Right atrium auricular region (tissue), 2 donors: ENCODE data around the gene DNTTIP2. TPM values are rescaled to one million over a fixed set of nuclear protein-coding genes. Genes with fewer than 3 reads are reported as not detected.
"Not testable (repeated sequence)": the region's sequence is repeated elsewhere in the genome, so short reads cannot be mapped to it uniquely, and the experiment has no call there.

Experiments
- DNase-seq: peaks from one replicate; pipeline ENCODE4 v3.0.0-alpha.2; 2019; ENCODE audit warnings: low spot score
- H3K27ac ChIP-seq, 2 donors: fragments of 200-600 bp; sonication (generic); 1 replicate in 1 of 2; 2 replicates in 1 of 2; pipeline ENCODE4 v1.5.1; 2016 to 2019
- H3K27me3 ChIP-seq, 2 donors: fragments of 200-600 bp; sonication (generic); one replicate each; pipeline versions ENCODE4 v1.5.1 to v1.6.0; 2017 to 2019
- H3K36me3 ChIP-seq: fragments of 200-600 bp; sonication (generic); one replicate; pipeline ENCODE4 v1.5.1; 2016
- H3K4me1 ChIP-seq, 2 donors: fragments of 200-600 bp; sonication (generic); one replicate each; pipeline versions ENCODE4 v1.5.1 to v1.6.0; 2017 to 2019
- H3K4me3 ChIP-seq, 2 donors: fragments of 200-600 bp; sonication (generic); 1 replicate in 1 of 2; 2 replicates in 1 of 2; pipeline ENCODE4 v1.5.1; 2017 to 2019; ENCODE audit warnings: mild to moderate bottlenecking in 1 of 2, moderate library complexity in 1 of 2
- H3K9me3 ChIP-seq, 2 donors: fragments of 200-600 bp; sonication (generic); one replicate each; pipeline ENCODE4 v1.5.1; 2019
- total RNA-seq, 2 donors: library from RNA; depleted of rRNA; stranded (reverse); fragments of >200 nt; gene quantifications; one replicate each; pipeline ENCODE4 v1.1.0, GENCODE V29; 2016
- TF ChIP-seq, protein P1 (sequence below), 2 donors: fragments of 200-600 bp; sonication (generic); IDR thresholded peaks; one replicate each; pipeline ENCODE4 v1.5.1; 2019; ENCODE audit warnings: antibody characterized with exemption in 2 of 2

Gene DNTTIP2
- total RNA-seq, 2 donors from 2014 or later, result 19.7 to 24.7 TPM

DNA sequence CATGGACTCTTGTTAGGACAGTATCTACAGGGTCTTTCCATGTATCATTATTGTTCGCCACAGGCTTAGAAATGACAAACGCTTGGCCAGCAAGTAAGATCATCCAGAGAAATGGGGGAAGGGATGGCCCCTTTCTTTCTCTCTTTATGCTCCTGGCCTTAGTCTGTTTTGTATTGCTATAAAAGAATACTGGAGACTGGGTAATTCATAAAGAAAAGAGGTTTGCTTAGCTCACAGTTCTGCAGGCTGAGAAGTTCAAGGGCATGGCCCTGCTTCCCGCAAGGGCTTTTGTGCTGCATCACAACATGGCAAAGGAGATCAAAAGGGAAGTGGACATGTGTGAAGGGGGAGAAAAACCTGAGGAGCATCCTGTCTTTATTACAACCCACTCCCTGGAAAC, 41.0 kb downstream of the DNTTIP2 start:
- no peak overlapping the region for H3K27ac ChIP-seq
- H3K9me3 ChIP-seq, result peaks cover 0 to 6% of the 10 kb centered on the region in 2 donors
- H3K36me3 ChIP-seq, result peaks cover 5% of the 10 kb centered on the region
- no peak overlapping the region for H3K4me3 ChIP-seq
- TF ChIP-seq, protein P1, sequence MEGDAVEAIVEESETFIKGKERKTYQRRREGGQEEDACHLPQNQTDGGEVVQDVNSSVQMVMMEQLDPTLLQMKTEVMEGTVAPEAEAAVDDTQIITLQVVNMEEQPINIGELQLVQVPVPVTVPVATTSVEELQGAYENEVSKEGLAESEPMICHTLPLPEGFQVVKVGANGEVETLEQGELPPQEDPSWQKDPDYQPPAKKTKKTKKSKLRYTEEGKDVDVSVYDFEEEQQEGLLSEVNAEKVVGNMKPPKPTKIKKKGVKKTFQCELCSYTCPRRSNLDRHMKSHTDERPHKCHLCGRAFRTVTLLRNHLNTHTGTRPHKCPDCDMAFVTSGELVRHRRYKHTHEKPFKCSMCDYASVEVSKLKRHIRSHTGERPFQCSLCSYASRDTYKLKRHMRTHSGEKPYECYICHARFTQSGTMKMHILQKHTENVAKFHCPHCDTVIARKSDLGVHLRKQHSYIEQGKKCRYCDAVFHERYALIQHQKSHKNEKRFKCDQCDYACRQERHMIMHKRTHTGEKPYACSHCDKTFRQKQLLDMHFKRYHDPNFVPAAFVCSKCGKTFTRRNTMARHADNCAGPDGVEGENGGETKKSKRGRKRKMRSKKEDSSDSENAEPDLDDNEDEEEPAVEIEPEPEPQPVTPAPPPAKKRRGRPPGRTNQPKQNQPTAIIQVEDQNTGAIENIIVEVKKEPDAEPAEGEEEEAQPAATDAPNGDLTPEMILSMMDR (IDR thresholded peaks at IDR 0.05), result no peak
- H3K27me3 ChIP-seq, result no peaks in the 10 kb centered on the region
- DNase-seq, result no peak
- H3K4me1 ChIP-seq, result no peaks in the 10 kb centered on the region

DNA sequence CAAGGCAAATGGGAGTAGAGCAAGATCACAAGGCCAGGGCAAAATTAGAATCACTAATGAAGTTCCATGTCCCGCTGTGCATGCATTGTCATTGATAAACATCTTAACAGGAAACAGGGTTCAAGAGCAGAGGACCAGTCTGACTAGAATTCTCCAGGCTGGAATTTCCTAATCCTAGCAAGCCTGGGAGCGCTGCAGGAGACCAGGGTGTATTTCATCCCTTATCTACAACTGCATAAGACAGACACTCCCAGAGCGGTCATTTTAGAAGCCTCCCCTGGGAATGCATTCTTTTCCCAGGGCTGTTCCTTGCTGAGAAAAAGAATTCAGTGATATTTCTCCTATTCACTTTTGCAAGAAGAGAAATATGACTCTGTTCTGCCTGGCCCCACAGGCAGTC, 45.7 kb downstream of the DNTTIP2 start:
- H3K27ac ChIP-seq, H3K9me3 ChIP-seq, H3K4me1 ChIP-seq, H3K27me3 ChIP-seq, H3K4me3 ChIP-seq, H3K36me3 ChIP-seq, DNase-seq: not testable (repeated sequence)

- Histone ChIP-seq H3K27me3 (no peaks in the 10 kb centered on the region), H3K4me3 (no peak overlapping the region), H3K36me3 (no peaks in the 10 kb centered on the region), H3K9me3 (peaks cover 0 to 6% of the 10 kb centered on the region in 2 donors), H3K27ac (no peak overlapping the region), H3K4me1 (no peaks in the 10 kb centered on the region)
- TF ChIP-seq, protein P1 (IDR thresholded peaks at IDR 0.05), result no peak
- no peak for DNase-seq
Measured at GRCh38 chr1:93829061-93829460, 49.9 kb downstream of the DNTTIP2 start.

DNA sequence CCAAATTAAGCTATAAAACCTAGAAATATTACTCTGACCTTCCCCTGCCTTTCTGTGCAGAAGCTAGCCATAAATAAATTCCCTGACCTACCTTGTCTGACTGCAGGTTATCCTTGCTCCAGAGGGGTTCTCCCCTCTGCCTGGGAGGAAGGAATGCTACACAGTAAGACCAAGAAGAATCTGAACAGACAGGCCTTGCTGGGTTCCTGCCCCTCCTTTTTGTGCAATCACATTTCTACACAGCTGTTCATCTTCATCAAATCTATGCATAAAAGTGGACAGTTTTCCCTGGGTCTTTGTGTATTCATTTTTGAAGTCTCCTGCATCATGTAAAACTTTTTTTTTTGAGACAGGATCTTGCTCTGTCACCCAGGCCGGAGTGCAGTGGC, 50.6 kb downstream of the DNTTIP2 start:
- no peaks in the 10 kb centered on the region for H3K36me3 ChIP-seq
- H3K27me3 ChIP-seq, result no peaks in the 10 kb centered on the region
- TF ChIP-seq, protein P1 (IDR thresholded peaks at IDR 0.05), result no peak
- no peak overlapping the region for H3K27ac ChIP-seq
- no peak overlapping the region for H3K4me3 ChIP-seq
- no peaks in the 10 kb centered on the region for H3K4me1 ChIP-seq
- DNase-seq, result no peak
- H3K9me3 ChIP-seq, result peaks cover 0 to 3% of the 10 kb centered on the region in 2 donors

GRCh38 chr1:93827633-93828366, 51.2 kb downstream of the DNTTIP2 start:
- Histone ChIP-seq H3K4me1 (no peaks in the 10 kb centered on the region), H3K9me3 (no peaks in the 10 kb centered on the region), H3K4me3 (no peak overlapping the region), H3K36me3 (no peaks in the 10 kb centered on the region), H3K27ac (no peak overlapping the region), H3K27me3 (no peaks in the 10 kb centered on the region)
- no peak for DNase-seq
- TF ChIP-seq, protein P1 (IDR thresholded peaks at IDR 0.05), result no peak

- H3K27ac ChIP-seq, result no peak overlapping the region
- H3K9me3 ChIP-seq, result no peaks in the 10 kb centered on the region
- H3K27me3 ChIP-seq, result no peaks in the 10 kb centered on the region
- TF ChIP-seq, protein P1 (IDR thresholded peaks at IDR 0.05), result no peak
- no peak overlapping the region for H3K4me3 ChIP-seq
- H3K36me3 ChIP-seq, result no peaks in the 10 kb centered on the region
- no peak for DNase-seq
- no peaks in the 10 kb centered on the region for H3K4me1 ChIP-seq
Measured at GRCh38 chr1:93827128-93827527, 51.9 kb downstream of the DNTTIP2 start.
